Inflammatory macrophage (primary cell): ENCODE data around the gene RNF166.
"Not testable (repeated sequence)": the region's sequence is repeated elsewhere in the genome, so short reads cannot be mapped to it uniquely, and the experiment has no call there.

Experiments
- DNase-seq, 2 donors: peaks; one replicate each; pipeline ENCODE4 v3.0.0-alpha.2; 2020 to 2022

Gene RNF166

GRCh38 chr16:88669980-88670379 is 36.2 kb downstream of the RNF166 start:
- no peak for DNase-seq

GRCh38 chr16:88669493-88669892 is 36.7 kb downstream of the RNF166 start:
- not testable (repeated sequence) for DNase-seq

- no peak for DNase-seq
Measured at GRCh38 chr16:88667461-88667860, 38.7 kb downstream of the RNF166 start.

- no peak for DNase-seq
Measured at GRCh38 chr16:88665570-88665969, 40.6 kb downstream of the RNF166 start.

GRCh38 chr16:88665148-88665547 is 41.1 kb downstream of the RNF166 start:
- DNase-seq, result no peak

- DNase-seq, result peak; percentile 98 to 99
Measured at GRCh38 chr16:88662843-88663606, 43.2 kb downstream of the RNF166 start, which contains the start of gene MVD. TSS of gene MVD (minus strand) at chr16:88663091. CDS start at chr16:88663080, 11 bp downstream.

- no peak for DNase-seq
Measured at GRCh38 chr16:88662222-88662842, 43.9 kb downstream of the RNF166 start.

- DNase-seq, result no peak
Measured at GRCh38 chr16:88661468-88661867, 44.7 kb downstream of the RNF166 start.

- DNase-seq, result no peak
Measured at GRCh38 chr16:88659160-88659559, 47.0 kb downstream of the RNF166 start.

GRCh38 chr16:88658714-88659113 is 47.5 kb downstream of the RNF166 start:
- DNase-seq, result no peak

GRCh38 chr16:88657371-88657770 is 48.8 kb downstream of the RNF166 start:
- no peak for DNase-seq

- DNase-seq, result no peak
Measured at GRCh38 chr16:88656291-88656980, 49.8 kb downstream of the RNF166 start.

- no peak for DNase-seq
Measured at GRCh38 chr16:88655733-88656281, 50.4 kb downstream of the RNF166 start.

GRCh38 chr16:88655053-88655732 is 51.0 kb downstream of the RNF166 start:
- DNase-seq, result no peak

- no peak for DNase-seq
Measured at GRCh38 chr16:88654363-88655052, 51.7 kb downstream of the RNF166 start.

GRCh38 chr16:88653596-88654362 is 52.4 kb downstream of the RNF166 start:
- no peak for DNase-seq

GRCh38 chr16:88653101-88653500 is 53.1 kb downstream of the RNF166 start:
- DNase-seq, result no peak

- no peak for DNase-seq
Measured at GRCh38 chr16:88652762-88653063, 53.5 kb downstream of the RNF166 start.

- no peak for DNase-seq
Measured at GRCh38 chr16:88651989-88652761, 54.0 kb downstream of the RNF166 start.

GRCh38 chr16:88651276-88651988 is 54.8 kb downstream of the RNF166 start:
- DNase-seq, result peak in 1 of 2 donors; percentile 21
